ENCODE measurements around the gene DSCAML1. TPM values are rescaled to one million over a fixed set of nuclear protein-coding genes. Genes with fewer than 3 reads are reported as not detected.

Gene DSCAML1
- total RNA-seq, 1 experiment from 2014 or later: not detected

- no peak overlapping the region for H3K27ac ChIP-seq (ENCODE audit: low read depth, low read length)
- no peaks in the 10 kb centered on the region for H3K9me2 ChIP-seq (ENCODE audit: insufficient read depth)
- DNase-seq (ENCODE audit: low read depth, low spot score) (no peak), ATAC-seq (no peak)
- BruUV-seq (replicated peaks): no TSS peak
- H3K27me3 ChIP-seq (ENCODE audit: insufficient read depth, low read length): peaks cover 38% of the 10 kb centered on the region; the same call in 1 of the 2 replicates
- no peaks in the 10 kb centered on the region for H3K79me2 ChIP-seq (ENCODE audit: insufficient read depth, low read length)
- H2AFZ ChIP-seq (ENCODE audit: low read depth, low read length, poor library complexity, severe bottlenecking): no peak overlapping the region
- no peak overlapping the region for H3K4me2 ChIP-seq (ENCODE audit: low read length)
- intact Hi-C loops (cut with micrococcal nuclease): no loop called here
- H4K20me1 ChIP-seq (ENCODE audit: insufficient read depth): no peaks in the 10 kb centered on the region
- H3K9me3 ChIP-seq (ENCODE audit: control insufficient read depth in 1 of 2, insufficient read depth in 1 of 2, low read depth in 1 of 2, low read length in 2 of 2): no peaks in the 10 kb centered on the region
- ChIA-PET RAD21 (ENCODE audit: low non-redundant PET in 1 of 2, low total read pairs in 2 of 2, uncharacterized antibody in 2 of 2, unreplicated experiment in 2 of 2) (no interaction called here), CTCF (interaction anchor here (1.4 kb wide), 1 partner anchor 233 kb away, joined by 5 read pairs; no protein-coding TSS in a partner anchor), POLR2A (no interaction called here)
- H3K9ac ChIP-seq (ENCODE audit: low read length): no peak overlapping the region
- H3K4me1 ChIP-seq (ENCODE audit: control insufficient read depth in 1 of 2, insufficient read depth in 2 of 2, low read length in 2 of 2): no peaks in the 10 kb centered on the region
- TF ChIP-seq CBX3 (IDR thresholded peaks at IDR 0.05; ENCODE audit: low read depth) (no peak), ATF3 (IDR thresholded peaks at IDR 0.05) (no peak), EZH2 (IDR thresholded peaks at IDR 0.05) (no peak), EGR1 (IDR thresholded peaks at IDR 0.05; ENCODE audit: low read depth) (no peak), ZBTB33 (IDR thresholded peaks at IDR 0.05; ENCODE audit: extremely low read depth, insufficient replicate concordance, low read length) (no peak), ELF1 (IDR thresholded peaks at IDR 0.05; ENCODE audit: borderline replicate concordance, low read depth) (no peak), SIN3A (IDR thresholded peaks at IDR 0.05; ENCODE audit: low read depth) (no peak), CEBPB (IDR thresholded peaks at IDR 0.05; ENCODE audit: low read depth) (no peak), FOSL1 (IDR thresholded peaks at IDR 0.05; ENCODE audit: low read depth) (no peak), TCF7L2 (IDR thresholded peaks at IDR 0.05; ENCODE audit: borderline replicate concordance, extremely low read depth, insufficient read depth, insufficient read length) (no peak), MAX (IDR thresholded peaks at IDR 0.05) (no peak), JUND (IDR thresholded peaks at IDR 0.05) (no peak), CTCF (IDR thresholded peaks at IDR 0.05 in 2 of 3, conservative IDR thresholded peaks at IDR 0.05 in 1 of 3; ENCODE audit: borderline replicate concordance in 1 of 3, insufficient read depth in 1 of 3, low read depth in 2 of 3, low read length in 2 of 3) (no peak), SP1 (IDR thresholded peaks at IDR 0.05; ENCODE audit: low read depth) (no peak)
- no peaks in the 10 kb centered on the region for H3K36me3 ChIP-seq (ENCODE audit: control insufficient read depth in 1 of 2, insufficient read depth in 2 of 2, low read length in 2 of 2)
- no peak overlapping the region for H3K4me3 ChIP-seq (replicated peaks in 1 of 2; ENCODE audit: low read depth in 1 of 2, low read length in 2 of 2)
Observed at GRCh38 chr11:117658809-117659208, 138.2 kb downstream of the DSCAML1 start.

Data from HCT116 (cell line).